Spleen (tissue), 11 donors: ENCODE measurements around the gene MATCAP1. TPM values are rescaled to one million over a fixed set of nuclear protein-coding genes. Genes with fewer than 3 reads are reported as not detected.

ENCODE experiments used
- DNase-seq: peaks from one replicate; pipeline ENCODE4 v3.0.0-alpha.2; 2020
- H3K27ac ChIP-seq, 8 donors: fragments of 200-600 bp; sonication (generic) in 7 of 8; 1 replicate in 4 of 8; 2 replicates in 4 of 8; pipeline versions ENCODE4 v1.5.0 to v1.8.0; 2016 to 2021; ENCODE audit warnings: inconsistent platforms in 4 of 8, mild to moderate bottlenecking in 4 of 8, moderate library complexity in 1 of 8
- H3K27me3 ChIP-seq, 7 donors: fragments of 200-600 bp; sonication (generic) in 6 of 7; replicated peaks in 1 of 7; 1 replicate in 4 of 7; 2 replicates in 3 of 7; pipeline versions ENCODE4 v1.5.0 to v1.8.0; 2016 to 2021; ENCODE audit warnings: inconsistent platforms in 3 of 7, mild to moderate bottlenecking in 1 of 7
- H3K36me3 ChIP-seq, 6 donors: fragments of 200-600 bp; sonication (generic) in 5 of 6; 1 replicate in 4 of 6; 2 replicates in 2 of 6; pipeline versions ENCODE4 v1.5.0 to v1.8.0; 2016 to 2021; ENCODE audit warnings: inconsistent platforms in 2 of 6
- H3K4me1 ChIP-seq, 6 donors: fragments of 200-600 bp; sonication (generic) in 5 of 6; 1 replicate in 3 of 6; 2 replicates in 3 of 6; pipeline versions ENCODE4 v1.5.0 to v1.8.0; 2016 to 2021; ENCODE audit warnings: inconsistent platforms in 3 of 6
- H3K4me3 ChIP-seq, 8 donors: fragments of 200-600 bp; sonication (generic) in 7 of 8; 1 replicate in 4 of 8; 2 replicates in 4 of 8; pipeline versions ENCODE4 v1.5.0 to v1.8.0; 2016 to 2021; ENCODE audit warnings: inconsistent platforms in 4 of 8, mild to moderate bottlenecking in 4 of 8, moderate library complexity in 2 of 8
- H3K9me3 ChIP-seq, 8 donors: fragments of 200-600 bp; sonication (generic) in 7 of 8; 1 replicate in 4 of 8; 2 replicates in 4 of 8; pipeline versions ENCODE4 v1.5.0 to v1.8.0; 2016 to 2021; ENCODE audit warnings: inconsistent platforms in 4 of 8
- CTCF ChIP-seq, 11 experiments: fragments of 200-600 bp in 7 of 11; fragments of 450-650 bp in 4 of 11; sonication (generic) in 4 of 11; IDR thresholded peaks in 8 of 11; conservative IDR thresholded peaks in 3 of 11; 1 replicate in 7 of 11; 2 replicates in 4 of 11; pipeline versions ENCODE4 v1.4.0 to v1.8.0; 2016 to 2021; ENCODE audit warnings: antibody characterized with exemption in 11 of 11, inconsistent platforms in 4 of 11, mild to moderate bottlenecking in 1 of 11
- POLR2A ChIP-seq, 3 donors: fragments of 450-650 bp; IDR thresholded peaks; one replicate each; pipeline ENCODE4 v1.5.1; 2017; ENCODE audit warnings: antibody characterized with exemption in 3 of 3, mild to moderate bottlenecking in 1 of 3
- POLR2AphosphoS5 ChIP-seq, 3 donors: sonication (generic); formaldehyde crosslinking; IDR thresholded peaks; one replicate each; pipeline ENCODE4 v1.5.1; 2017; ENCODE audit warnings: antibody characterized with exemption in 3 of 3
- WGBS, 5 donors: extraction: QIAGEN DNeasy Blood & Tissue Kit in 3 of 5; methylation state at CpG; one replicate each; pipeline versions ENCODE4 v1.1.5 to v1.1.7; 2013 to 2018; 5-methylcytosine and 5-hydroxymethylcytosine counted together
- intact Hi-C: fragments of 100-400 bp; cut with DNase I; formaldehyde crosslinking; loops from one replicate; pipeline ENCODE4 v1.15.0; 2023; ENCODE audit warnings: low total_unique reads
- polyA plus RNA-seq, 3 donors: library from polyadenylated mRNA; stranded (reverse); fragments of 200-250 nt; gene quantifications; one replicate each; pipeline ENCODE4 v1.2.1, GENCODE V29; 2013
- total RNA-seq, 7 donors: library from RNA; depleted of rRNA in 3 of 7; stranded (reverse); fragments of >200 nt in 3 of 7; fragmentation: NEBNext Ultra II Directional in 4 of 7; extraction: Animal tissue kit (Norgen Biotek cat#: 25700) in 4 of 7; gene quantifications; one replicate each; pipeline versions ENCODE4 v1.1.0 to v1.2.1, GENCODE V29; 2016 to 2021
- donor health status: healthy with polysubstance abuse.
- donor health status: DM: no; HTN: no; CAD: no; lungs with moderate emphysema.
- donor health status: DM: no; HTN: no; CAD: no.
- donor health status: Bipolar disorder and iron deficiency.
- donor health status: healthy.
- donor health status: DM: no; HTN: no; CAD: no.
- donor health status: DM: yes; HTN: yes; CAD: no.

MATCAP1 gene
- total and polyA plus RNA-seq, 10 donors, result 8.9 to 59.4 (median 20.6) TPM

GRCh38 chr16:67202956-67203493 is 19.3 kb upstream of the MATCAP1 start:
- no peak for TF ChIP-seq CTCF (IDR thresholded peaks at IDR 0.05 in 8 of 11, conservative IDR thresholded peaks at IDR 0.05 in 3 of 11)
- TF ChIP-seq POLR2AphosphoS5 (IDR thresholded peaks at IDR 0.05), result peak in 1 of 3 donors; percentile 39
- WGBS, 5 donors, result 88 to 93% (median 92%) methylated on average over 12 to 23 of the region's 23 CpGs
- H3K4me1 ChIP-seq, result peaks cover 0 to 31% (median 5%) of the 10 kb centered on the region in 6 donors
- H3K4me3 ChIP-seq, result no peak overlapping the region
- H3K27me3 ChIP-seq, result no peaks in the 10 kb centered on the region
- peaks cover 0 to 90% (median 53%) of the 10 kb centered on the region in 6 donors for H3K36me3 ChIP-seq
- H3K27ac ChIP-seq, result no peak overlapping the region
- H3K9me3 ChIP-seq, result no peaks in the 10 kb centered on the region
- intact Hi-C loops, result no loop called here
- no peak for DNase-seq

GRCh38 chr16:67202426-67202825 is 18.7 kb upstream of the MATCAP1 start:
- Histone ChIP-seq H3K27me3 (no peaks in the 10 kb centered on the region), H3K36me3 (peaks cover 0 to 90% (median 59%) of the 10 kb centered on the region in 6 donors), H3K27ac (no peak overlapping the region), H3K4me3 (no peak overlapping the region), H3K4me1 (peaks cover 0 to 37% (median 8%) of the 10 kb centered on the region in 6 donors), H3K9me3 (no peaks in the 10 kb centered on the region)
- intact Hi-C loops, result no loop called here
- WGBS, 5 donors, result 93 to 100% (median 97%) methylated on average over 1 to 12 of the region's 12 CpGs
- TF ChIP-seq POLR2AphosphoS5 (IDR thresholded peaks at IDR 0.05) (no peak), CTCF (IDR thresholded peaks at IDR 0.05 in 8 of 11, conservative IDR thresholded peaks at IDR 0.05 in 3 of 11) (no peak), POLR2A (IDR thresholded peaks at IDR 0.05) (no peak)
- no peak for DNase-seq

GRCh38 chr16:67201411-67202345 is 17.9 kb upstream of the MATCAP1 start:
- Histone ChIP-seq H3K27me3 (no peaks in the 10 kb centered on the region), H3K36me3 (peaks cover 0 to 91% (median 66%) of the 10 kb centered on the region in 6 donors), H3K4me1 (peaks cover 0 to 43% (median 11%) of the 10 kb centered on the region in 6 donors), H3K4me3 (no peak overlapping the region), H3K9me3 (no peaks in the 10 kb centered on the region), H3K27ac (no peak overlapping the region)
- WGBS, 5 donors, result 94 to 97% (median 96%) methylated on average over 27 to 40 of the region's 40 CpGs
- intact Hi-C loops, result no loop called here
- TF ChIP-seq POLR2A (IDR thresholded peaks at IDR 0.05) (no peak), POLR2AphosphoS5 (IDR thresholded peaks at IDR 0.05) (peak in 2 of 3 donors; percentile 11 to 16), CTCF (IDR thresholded peaks at IDR 0.05 in 8 of 11, conservative IDR thresholded peaks at IDR 0.05 in 3 of 11) (no peak)
- DNase-seq, result no peak

- H3K36me3 ChIP-seq, result peaks cover 0 to 100% (median 78%) of the 10 kb centered on the region in 6 donors
- DNase-seq, result no peak
- TF ChIP-seq POLR2AphosphoS5 (IDR thresholded peaks at IDR 0.05), result peak in 1 of 3 donors; percentile 9
- no peak for TF ChIP-seq POLR2A (IDR thresholded peaks at IDR 0.05)
- 93 to 96% (median 94%) methylated on average over 6 to 8 of the region's 8 CpGs; no CpG with 5 or more reads in 1 of the 5 donors for WGBS, 5 donors
- H3K9me3 ChIP-seq, result no peaks in the 10 kb centered on the region
- no peak overlapping the region for H3K4me3 ChIP-seq
- intact Hi-C loops, result no loop called here
- H3K27ac ChIP-seq, result no peak overlapping the region
- no peaks in the 10 kb centered on the region for H3K27me3 ChIP-seq
- peaks cover 0 to 54% (median 14%) of the 10 kb centered on the region in 6 donors for H3K4me1 ChIP-seq
Observed at GRCh38 chr16:67200491-67200890, 16.7 kb upstream of the MATCAP1 start.
